H1 (cell line): ENCODE results near the gene PF4V1. TPM values are rescaled to one million over a fixed set of nuclear protein-coding genes. Genes with fewer than 3 reads are reported as not detected.

Experiments used
- CHD7 ChIP-seq: fragments of 300-600 bp; sonication (generic); IDR thresholded peaks from 2 replicates; pipeline ENCODE4 v1.7.1; 2012; ENCODE audit warnings: low read length, moderate library complexity, mild to moderate bottlenecking, inconsistent platforms; ENCODE audit not compliant: insufficient replicate concordance
- CREB1 ChIP-seq: IDR thresholded peaks from 2 replicates; pipeline ENCODE4 v1.6.1; 2012; ENCODE audit warnings: inconsistent platforms
- EP300 ChIP-seq, 2 experiments: IDR thresholded peaks; 1 replicate in 1 of 2; 2 replicates in 1 of 2; pipeline ENCODE4 v1.6.1; 2011 to 2012; ENCODE audit warnings: low read depth in 2 of 2, low read length in 2 of 2, mild to moderate bottlenecking in 2 of 2, borderline replicate concordance in 1 of 2, inconsistent platforms in 1 of 2, moderate library complexity in 1 of 2
- JUND ChIP-seq: IDR thresholded peaks from 2 replicates; pipeline ENCODE4 v1.6.1; 2011; ENCODE audit warnings: mild to moderate bottlenecking, improper control_type of control experiment, low read length
- SP4 ChIP-seq: IDR thresholded peaks from 2 replicates; pipeline ENCODE4 v1.6.1; 2012; ENCODE audit warnings: low read length, inconsistent platforms
- SUZ12 ChIP-seq: fragments of 200-600 bp; sonication (generic); IDR thresholded peaks from 2 replicates; pipeline ENCODE4 v1.6.1; 2012; ENCODE audit warnings: mild to moderate bottlenecking, inconsistent platforms, low read length, moderate library complexity, mixed read lengths
- ZNF274 ChIP-seq: IDR thresholded peaks from 2 replicates; pipeline ENCODE4 v1.7.0; 2012; ENCODE audit warnings: low read length, borderline replicate concordance; ENCODE audit errors: extremely low read depth
- polyA plus RNA-seq, 7 experiments: library from polyadenylated mRNA; depleted of rRNA in 3 of 7; stranded (reverse) in 5 of 7; unstranded in 2 of 7; fragments of >200 nt in 5 of 7; fragments of 200-250 nt in 2 of 7; gene quantifications; 1 replicate in 5 of 7; 2 replicates in 1 of 7; 4 replicates in 1 of 7; pipeline versions ENCODE4 v1.2.1 to v1.2.3, GENCODE V29; 2011 to 2013; ENCODE audit warnings: missing spikeins in 2 of 7, mixed read lengths in 2 of 7
- total RNA-seq: library from RNA; stranded (reverse); fragmentation: NEBNext Ultra II Directional; extraction: Animal tissue kit (Norgen Biotek cat#: 25700); gene quantifications from 2 replicates; pipeline ENCODE4 v1.2.1, GENCODE V29; 2021

Gene PF4V1
- total and polyA plus RNA-seq, 2 of the 8 experiments (the other 6 are each of a cell fraction or from before 2014, with no cell fraction given): not detected

- TF ChIP-seq CHD7: no peak
- TF ChIP-seq SP4: no peak
- TF ChIP-seq CREB1: no peak
- TF ChIP-seq EP300 (IDR thresholded peaks at IDR 0.05; ENCODE audit: borderline replicate concordance in 1 of 2, low read depth in 2 of 2, low read length in 2 of 2): no peak
- TF ChIP-seq ZNF274: no peak
- no peak for TF ChIP-seq JUND
- TF ChIP-seq SUZ12: no peak
- TF ChIP-seq, all 59 proteins: peak for 0
Measured at GRCh38 chr4:73856518-73856917, 3.4 kb downstream of the PF4V1 start (continued).
